CD4-positive, alpha-beta T cell treated with Interleukin-2 at 100 ng/mL for 4 hours (primary cell): ENCODE data around the gene KREMEN1.

ENCODE experiments used
- DNase-seq: peaks from one replicate; pipeline ENCODE4 v3.0.0-alpha.2; 2020; ENCODE audit warnings: low spot score

KREMEN1 gene

GRCh38 chr22:29133603-29134133, 60.8 kb downstream of the KREMEN1 start:
- no peak for DNase-seq

DNA sequence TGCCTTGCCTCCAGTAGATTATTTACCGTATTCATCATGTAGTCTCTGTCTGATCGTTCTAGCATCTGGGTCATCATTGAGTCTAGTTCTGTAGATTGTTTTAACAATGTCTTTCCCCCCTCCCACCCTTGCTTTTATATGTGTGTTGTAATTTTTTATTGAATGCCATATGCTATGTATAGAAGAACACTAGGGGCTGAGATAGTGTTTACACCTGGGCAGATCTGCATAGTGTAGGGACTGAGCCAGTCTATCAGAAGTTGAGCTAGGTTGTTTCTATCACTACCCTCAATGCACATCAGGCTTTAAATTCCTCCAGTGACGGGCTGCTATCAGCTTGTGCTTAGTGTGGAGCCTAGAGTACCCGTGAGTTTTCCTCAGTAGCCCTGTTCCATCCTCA, 61.6 kb downstream of the KREMEN1 start:
- DNase-seq = no peak

DNA sequence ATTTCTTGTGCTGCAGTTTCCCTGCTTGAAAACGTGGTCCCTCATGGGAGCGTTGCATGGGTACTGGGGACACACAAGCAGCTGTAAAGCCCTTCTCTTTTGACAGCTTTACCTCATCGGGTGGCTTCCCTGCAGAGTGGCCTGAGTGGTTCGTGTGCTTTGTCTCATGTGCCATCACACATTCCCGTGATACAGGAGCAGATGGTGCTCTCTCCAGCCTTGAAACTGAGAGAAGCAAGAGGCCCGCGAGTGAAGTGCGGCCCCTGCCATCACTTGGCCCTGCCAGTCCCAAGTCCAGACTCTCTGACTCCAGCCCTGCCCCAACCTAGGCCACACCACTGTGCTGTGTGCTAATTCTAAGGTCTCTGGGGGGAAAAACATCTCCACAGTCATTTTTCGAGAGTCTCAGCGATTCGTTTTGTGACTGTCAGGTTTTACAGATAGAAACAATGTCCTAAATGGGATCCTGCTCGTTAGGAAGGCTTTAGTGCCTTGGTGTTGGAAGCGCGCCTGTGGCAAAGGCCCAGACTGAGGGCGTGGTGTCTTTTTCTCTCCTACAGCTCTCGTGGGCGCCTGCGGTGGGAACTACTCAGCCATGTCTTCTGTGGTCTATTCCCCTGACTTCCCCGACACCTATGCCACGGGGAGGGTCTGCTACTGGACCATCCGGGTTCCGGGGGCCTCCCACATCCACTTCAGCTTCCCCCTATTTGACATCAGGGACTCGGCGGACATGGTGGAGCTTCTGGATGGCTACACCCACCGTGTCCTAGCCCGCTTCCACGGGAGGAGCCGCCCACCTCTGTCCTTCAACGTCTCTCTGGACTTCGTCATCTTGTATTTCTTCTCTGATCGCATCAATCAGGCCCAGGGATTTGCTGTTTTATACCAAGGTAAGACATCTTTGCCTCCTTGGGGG, 64.2 kb downstream of the KREMEN1 start:
- DNase-seq = no peak

DNA sequence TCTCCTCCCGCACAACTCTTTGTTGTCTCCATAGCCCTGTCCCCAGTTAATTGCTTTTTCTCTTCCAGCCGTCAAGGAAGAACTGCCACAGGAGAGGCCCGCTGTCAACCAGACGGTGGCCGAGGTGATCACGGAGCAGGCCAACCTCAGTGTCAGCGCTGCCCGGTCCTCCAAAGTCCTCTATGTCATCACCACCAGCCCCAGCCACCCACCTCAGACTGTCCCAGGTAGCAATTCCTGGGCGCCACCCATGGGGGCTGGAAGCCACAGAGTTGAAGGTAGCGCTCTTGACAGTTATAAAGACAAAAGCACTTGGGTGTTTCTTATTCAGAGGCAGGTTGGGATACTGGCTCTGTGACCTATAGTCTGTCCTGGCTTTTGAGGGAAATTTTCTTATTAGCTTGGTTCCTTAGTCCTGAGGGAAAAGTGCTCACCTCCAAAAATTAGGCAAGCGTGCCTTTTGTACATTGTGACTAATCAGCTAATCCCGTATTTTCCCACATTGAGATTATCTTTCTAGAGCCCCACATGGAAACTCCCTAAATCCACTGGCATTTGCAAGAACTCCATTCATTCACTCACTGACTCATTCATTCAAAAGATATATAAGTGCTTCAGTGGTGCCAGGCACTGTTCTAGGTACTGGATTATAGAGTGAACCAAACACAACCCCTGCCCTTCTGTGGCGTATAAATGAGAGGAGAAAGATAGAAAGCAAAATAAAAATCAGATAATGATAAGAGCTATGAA, 65.9 kb downstream of the KREMEN1 start:
- no peak for DNase-seq

- DNase-seq = no peak
Measured at GRCh38 chr22:29139965-29140782, 67.3 kb downstream of the KREMEN1 start.

DNA sequence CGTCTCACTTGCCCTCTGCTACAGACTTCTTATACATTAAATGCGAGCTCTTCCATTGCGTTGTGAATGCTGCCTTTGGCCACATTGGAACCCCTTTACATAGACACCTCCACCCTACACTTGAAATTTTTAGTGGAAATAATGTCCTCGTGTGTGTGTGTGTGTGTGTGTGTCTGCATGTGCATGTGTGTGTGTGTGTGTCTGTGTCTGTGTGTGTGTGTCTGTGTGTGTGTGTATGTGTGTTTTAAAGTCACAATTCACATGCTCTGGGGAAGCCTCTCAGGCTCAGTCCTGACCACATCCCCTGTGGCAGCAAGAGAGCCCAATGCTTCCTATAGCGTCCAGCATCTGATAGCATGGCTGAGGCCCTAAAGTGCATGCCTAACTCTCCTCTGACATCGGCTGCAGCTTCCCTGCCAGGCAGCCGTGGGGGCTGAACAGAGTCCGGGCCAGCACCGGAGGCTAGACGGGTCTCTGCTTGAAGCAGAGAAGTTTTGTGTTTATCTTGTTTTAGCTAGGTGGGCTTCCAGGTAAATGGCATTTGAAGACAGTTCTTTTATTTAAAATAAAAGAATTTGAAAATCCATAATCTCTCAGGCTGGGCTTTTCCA, 68.3 kb downstream of the KREMEN1 start:
- no peak for DNase-seq

- no peak for DNase-seq
Measured at GRCh38 chr22:29142116-29142515, 69.3 kb downstream of the KREMEN1 start.

DNA sequence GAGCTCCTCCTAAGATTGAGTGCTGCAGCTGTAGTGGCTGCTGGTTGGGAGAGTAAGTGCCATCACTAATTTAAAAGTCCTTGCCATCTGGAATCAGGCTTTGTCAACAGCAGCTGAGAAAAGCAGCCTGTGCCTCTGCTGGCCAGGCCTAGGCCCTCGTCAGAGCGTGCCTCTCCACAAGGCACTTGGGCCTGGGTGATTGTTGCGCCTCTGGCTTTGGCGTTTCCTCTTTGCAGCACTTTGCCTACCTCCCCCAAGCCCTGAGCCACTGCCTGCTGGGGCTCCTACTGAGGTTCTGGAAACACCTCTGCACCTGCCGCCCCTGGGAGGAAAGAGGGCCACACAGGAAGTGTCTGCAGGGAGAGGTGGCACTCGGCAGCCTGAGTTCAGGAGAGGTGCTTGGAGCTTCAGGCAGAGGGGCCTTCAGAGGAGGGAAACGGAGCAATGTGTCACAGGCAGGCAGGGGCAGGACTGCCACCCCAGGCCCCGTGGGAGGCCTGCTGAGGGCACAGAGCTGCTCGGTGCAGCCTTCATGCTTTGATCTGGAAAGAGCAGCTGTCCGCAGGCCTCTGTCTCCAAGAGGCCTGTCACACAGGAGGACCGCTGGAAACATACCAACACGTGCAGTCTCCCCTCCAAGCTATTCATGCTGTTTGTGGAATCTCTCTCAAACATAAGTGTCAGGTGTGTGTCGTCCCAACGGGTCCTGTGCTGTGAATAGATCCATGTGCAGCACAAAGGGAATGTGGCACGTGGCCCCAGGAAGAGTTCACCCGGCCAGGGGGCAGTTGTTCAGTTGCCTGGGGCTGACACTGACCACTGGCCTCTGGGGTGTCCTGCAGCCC, 71.3 kb downstream of the KREMEN1 start:
- DNase-seq = no peak

- DNase-seq = no peak
Measured at GRCh38 chr22:29144786-29145160, 71.9 kb downstream of the KREMEN1 start.

- no peak for DNase-seq
Measured at GRCh38 chr22:29145321-29146072, 72.7 kb downstream of the KREMEN1 start.

- no peak for DNase-seq
Measured at GRCh38 chr22:29146091-29146560, 73.3 kb downstream of the KREMEN1 start.

DNA sequence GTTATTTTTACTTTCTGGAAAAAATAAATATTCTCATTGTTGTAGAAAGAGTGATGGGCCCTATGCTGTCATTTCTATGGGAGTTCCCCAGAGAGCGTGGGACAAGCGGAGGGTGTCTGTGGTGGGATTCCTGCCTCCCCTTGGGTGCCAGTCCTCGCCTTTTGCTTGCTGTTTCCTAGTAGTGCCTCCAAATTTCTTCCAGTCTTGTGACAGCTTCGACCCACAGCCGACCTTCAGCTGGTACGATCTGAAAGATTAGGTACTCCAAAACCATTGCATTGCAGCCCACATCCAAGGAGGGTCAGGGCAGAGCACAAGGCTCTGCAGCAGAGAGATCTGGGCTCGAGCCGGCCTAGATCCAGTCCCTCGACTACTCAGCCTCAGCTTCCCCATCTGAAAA, 73.9 kb downstream of the KREMEN1 start:
- DNase-seq = no peak

DNA sequence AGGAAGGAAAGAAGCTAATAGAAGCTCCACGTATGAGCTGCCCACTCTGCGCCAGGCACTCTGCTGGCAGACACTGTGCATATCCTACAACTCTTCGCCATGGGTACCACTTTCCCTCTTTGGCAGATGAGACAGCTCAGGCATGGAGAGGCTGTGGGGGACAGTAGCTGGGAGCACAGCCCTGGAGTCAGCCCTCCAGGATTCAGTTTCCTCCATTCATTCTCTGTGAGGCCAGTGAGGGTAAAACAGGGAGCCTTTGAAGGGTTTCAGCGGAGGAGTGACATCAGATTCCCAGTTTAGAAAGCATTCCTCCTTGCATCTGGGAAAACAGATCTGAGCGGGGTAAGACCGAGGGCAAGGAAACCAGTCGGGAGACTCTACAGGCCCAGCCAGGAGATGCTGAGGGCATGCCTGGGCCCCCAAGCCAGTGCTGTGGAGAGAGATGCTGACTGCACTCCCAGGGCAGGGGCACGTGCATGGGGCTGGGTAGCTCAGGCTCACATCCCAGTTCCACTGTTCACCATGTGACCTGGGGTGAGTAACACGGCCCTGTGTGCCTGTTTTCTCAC, 74.6 kb downstream of the KREMEN1 start:
- no peak for DNase-seq

DNA sequence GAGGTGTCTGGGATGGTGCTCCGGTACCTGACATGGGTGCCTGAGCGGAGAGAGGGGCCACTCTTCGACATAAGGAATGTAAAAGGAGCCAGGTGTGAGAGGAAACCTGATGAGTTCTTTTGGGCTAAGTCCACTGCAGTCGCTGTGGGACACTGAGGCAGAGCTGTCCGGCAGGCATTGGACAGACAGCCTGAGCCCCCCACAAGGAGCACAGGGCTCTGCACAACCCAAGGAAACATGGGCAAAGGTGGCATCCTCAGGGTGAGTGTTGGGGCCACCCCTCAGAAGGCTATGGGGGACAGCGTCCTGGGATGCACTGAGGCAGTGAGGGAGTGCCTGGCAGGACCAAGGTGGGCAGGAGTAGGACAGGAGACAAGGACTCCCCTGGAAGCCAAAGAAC, 75.2 kb downstream of the KREMEN1 start:
- no peak for DNase-seq

DNA sequence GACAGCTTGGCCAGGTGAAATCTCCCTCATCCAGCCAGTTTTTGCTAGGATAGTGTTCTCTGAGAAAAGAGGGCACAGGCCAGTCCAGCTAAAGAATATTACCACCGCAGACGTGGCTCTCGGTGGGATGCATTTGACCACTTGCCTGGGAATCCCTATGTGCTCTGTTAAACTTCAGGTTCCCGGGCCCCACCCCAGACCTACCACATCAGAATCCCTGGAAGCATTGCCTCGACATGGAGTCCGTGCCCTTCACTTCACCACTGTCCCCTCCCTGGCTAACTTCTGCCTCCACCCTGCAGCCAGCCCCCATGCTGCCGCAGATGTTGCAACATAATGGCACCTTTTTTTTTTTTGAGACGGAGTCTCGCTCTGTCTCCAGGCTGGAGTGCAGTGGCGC, 76.0 kb downstream of the KREMEN1 start:
- DNase-seq = no peak

GRCh38 chr22:29149841-29150555, 77.2 kb downstream of the KREMEN1 start:
- DNase-seq = no peak

GRCh38 chr22:29150701-29151100, 77.9 kb downstream of the KREMEN1 start:
- no peak for DNase-seq

DNA sequence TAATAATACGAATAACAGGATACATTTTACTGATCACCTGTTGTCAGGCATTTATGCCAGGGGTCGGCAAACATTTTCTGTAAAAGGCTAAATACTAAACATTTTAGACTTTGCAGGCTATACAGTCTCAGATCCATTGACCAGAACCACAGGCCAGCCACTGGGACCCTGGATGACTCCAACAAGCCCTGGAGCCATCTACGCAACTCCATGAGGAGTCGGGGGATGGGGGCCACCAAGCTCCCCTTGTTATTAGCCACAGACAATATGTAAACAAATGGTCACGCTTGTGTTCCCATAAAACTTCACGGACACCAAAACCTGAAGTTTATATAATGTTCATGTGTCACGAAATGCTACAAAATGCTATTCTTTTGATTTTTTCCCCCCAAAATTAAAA, 78.5 kb downstream of the KREMEN1 start:
- no peak for DNase-seq
